Measurements from ENCODE around the gene HSPA12B.

DNA sequence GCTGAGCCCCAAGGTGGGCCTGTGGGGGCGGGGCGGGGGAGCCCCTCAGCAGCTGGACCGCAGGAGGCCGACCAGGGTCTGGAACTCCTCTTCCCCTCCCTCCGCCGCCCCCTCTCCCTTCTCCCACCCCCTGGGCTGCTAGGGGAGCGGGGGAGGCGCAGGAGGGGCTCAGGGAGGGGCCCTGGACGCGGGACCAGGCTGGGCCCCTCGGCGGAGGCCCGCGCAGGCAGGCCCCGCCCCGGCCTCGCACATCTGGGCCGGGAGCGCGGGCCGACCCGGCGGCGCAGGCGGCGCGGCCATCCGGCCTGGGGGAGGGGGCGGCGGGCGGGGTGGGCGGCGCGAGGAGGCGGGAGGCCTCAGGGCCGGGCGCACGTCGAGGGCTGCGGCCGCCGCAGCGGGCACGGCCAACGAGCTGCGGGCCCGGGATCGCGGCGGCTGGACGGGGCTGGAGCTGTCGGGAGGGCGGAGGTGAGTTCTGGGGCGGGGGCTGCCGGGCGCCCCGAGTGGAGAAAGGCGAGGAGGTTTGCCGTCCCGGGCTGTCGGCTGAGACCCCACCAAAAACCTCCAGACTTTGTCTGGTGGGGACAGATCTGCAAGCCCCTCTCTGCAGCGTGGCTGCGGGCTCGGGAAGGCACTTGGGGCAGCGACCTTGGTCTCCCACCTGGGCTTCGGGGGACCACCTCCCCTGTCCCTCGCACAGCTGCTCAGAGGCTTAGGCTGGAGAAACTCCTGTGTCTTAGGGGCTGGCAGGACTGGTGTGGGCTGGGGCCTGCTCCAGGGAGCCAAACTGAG lies at the start of gene HSPA12B:
- TF ChIP-seq, protein P1, sequence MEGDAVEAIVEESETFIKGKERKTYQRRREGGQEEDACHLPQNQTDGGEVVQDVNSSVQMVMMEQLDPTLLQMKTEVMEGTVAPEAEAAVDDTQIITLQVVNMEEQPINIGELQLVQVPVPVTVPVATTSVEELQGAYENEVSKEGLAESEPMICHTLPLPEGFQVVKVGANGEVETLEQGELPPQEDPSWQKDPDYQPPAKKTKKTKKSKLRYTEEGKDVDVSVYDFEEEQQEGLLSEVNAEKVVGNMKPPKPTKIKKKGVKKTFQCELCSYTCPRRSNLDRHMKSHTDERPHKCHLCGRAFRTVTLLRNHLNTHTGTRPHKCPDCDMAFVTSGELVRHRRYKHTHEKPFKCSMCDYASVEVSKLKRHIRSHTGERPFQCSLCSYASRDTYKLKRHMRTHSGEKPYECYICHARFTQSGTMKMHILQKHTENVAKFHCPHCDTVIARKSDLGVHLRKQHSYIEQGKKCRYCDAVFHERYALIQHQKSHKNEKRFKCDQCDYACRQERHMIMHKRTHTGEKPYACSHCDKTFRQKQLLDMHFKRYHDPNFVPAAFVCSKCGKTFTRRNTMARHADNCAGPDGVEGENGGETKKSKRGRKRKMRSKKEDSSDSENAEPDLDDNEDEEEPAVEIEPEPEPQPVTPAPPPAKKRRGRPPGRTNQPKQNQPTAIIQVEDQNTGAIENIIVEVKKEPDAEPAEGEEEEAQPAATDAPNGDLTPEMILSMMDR (IDR thresholded peaks at IDR 0.05): no peak
- TF ChIP-seq POLR2A (IDR thresholded peaks at IDR 0.05): no peak

Data from heart left ventricle (tissue), 13 donors.